PFSK-1 (cell line): ENCODE measurements around the gene RFTN1.

Experiments used
- POLR2AphosphoS5 ChIP-seq: IDR thresholded peaks from 2 replicates; pipeline ENCODE4 v1.6.1; 2012; ENCODE audit warnings: low read depth, mild to moderate bottlenecking, control low read depth, low read length, moderate library complexity
- REST ChIP-seq, 2 experiments: IDR thresholded peaks; 2 replicates each; pipeline versions ENCODE4 v1.6.1 to v1.8.0; 2011 to 2012; ENCODE audit warnings: low read depth in 2 of 2, low read length in 2 of 2, control low read depth in 1 of 2, inconsistent platforms in 1 of 2, mild to moderate bottlenecking in 1 of 2, moderate library complexity in 1 of 2; ENCODE audit not compliant: insufficient read depth in 1 of 2
- SIN3A ChIP-seq: IDR thresholded peaks from 2 replicates; pipeline ENCODE4 v1.6.1; 2012; ENCODE audit warnings: mild to moderate bottlenecking, low read length, moderate library complexity, borderline replicate concordance; ENCODE audit not compliant: insufficient read depth
- TAF1 ChIP-seq: IDR thresholded peaks from 2 replicates; pipeline ENCODE4 v1.6.1; 2012; ENCODE audit warnings: low read length, control low read depth, borderline replicate concordance; ENCODE audit not compliant: insufficient read depth

- TF ChIP-seq POLR2AphosphoS5 (no peak), TAF1 (no peak), SIN3A (no peak), REST (IDR thresholded peaks at IDR 0.05; ENCODE audit: insufficient read depth in 1 of 2, low read depth in 2 of 2, low read length in 2 of 2) (no peak)
These were observed 20.6 kb upstream of the RFTN1 start for GRCh38 chr3:16533928-16534574.
